H9 (cell line): Measurements from ENCODE around the gene PHACTR1. TPM values are rescaled to one million over a fixed set of nuclear protein-coding genes. Genes with fewer than 3 reads are reported as not detected.

ENCODE experiments used
- DNase-seq: peaks from one replicate; pipeline ENCODE4 v3.0.0-alpha.2; 2017
- H2AFZ ChIP-seq: one replicate; pipeline ENCODE4 v1.6.1; 2013; ENCODE audit warnings: mild to moderate bottlenecking, low read length, control low read depth, moderate library complexity
- H2AK5ac ChIP-seq: 2 replicates; pipeline ENCODE4 v1.6.1; 2013; ENCODE audit warnings: low read length, control low read depth, mixed read lengths; ENCODE audit not compliant: insufficient read length
- H2BK120ac ChIP-seq: one replicate; pipeline ENCODE4 v1.6.1; 2013; ENCODE audit warnings: low read depth, mild to moderate bottlenecking, low read length, control low read depth, inconsistent platforms; ENCODE audit not compliant: poor library complexity, severe bottlenecking
- H2BK12ac ChIP-seq: 2 replicates; pipeline ENCODE4 v1.6.1; 2013; ENCODE audit warnings: low read length, control low read depth, mixed read lengths, low read depth; ENCODE audit not compliant: insufficient read length
- H2BK15ac ChIP-seq: 2 replicates; pipeline ENCODE4 v1.6.1; 2013; ENCODE audit warnings: low read depth, low read length, control low read depth
- H2BK20ac ChIP-seq: one replicate; pipeline ENCODE4 v1.6.1; 2013; ENCODE audit warnings: low read depth, mild to moderate bottlenecking, low read length, control low read depth, inconsistent platforms; ENCODE audit not compliant: poor library complexity, severe bottlenecking
- H2BK5ac ChIP-seq: 2 replicates; pipeline ENCODE4 v1.6.1; 2013; ENCODE audit warnings: low read length, control low read depth, mixed read lengths; ENCODE audit not compliant: insufficient read length
- H3K14ac ChIP-seq: 2 replicates; pipeline ENCODE4 v1.6.1; 2013; ENCODE audit warnings: low read length, control low read depth; ENCODE audit not compliant: insufficient read depth
- H3K18ac ChIP-seq: 2 replicates; pipeline ENCODE4 v1.6.1; 2013; ENCODE audit warnings: low read depth, mild to moderate bottlenecking, mixed read lengths, low read length, control low read depth; ENCODE audit not compliant: insufficient read length
- H3K23ac ChIP-seq: 2 replicates; pipeline ENCODE4 v1.6.1; 2013; ENCODE audit warnings: low read length, control low read depth, mixed read lengths, low read depth; ENCODE audit not compliant: insufficient read length
- H3K23me2 ChIP-seq: 2 replicates; pipeline ENCODE4 v1.6.1; 2013; ENCODE audit warnings: low read depth, mild to moderate bottlenecking, mixed read lengths, low read length, control low read depth; ENCODE audit not compliant: insufficient read length, poor library complexity, severe bottlenecking
- H3K27ac ChIP-seq: 2 replicates; pipeline ENCODE4 v1.5.1; 2013; ENCODE audit warnings: low read length, control low read depth, mixed read lengths, low read depth; ENCODE audit not compliant: insufficient read length
- H3K27me3 ChIP-seq: 2 replicates; pipeline ENCODE4 v1.6.1; 2013; ENCODE audit warnings: low read length, control low read depth, inconsistent platforms; ENCODE audit not compliant: insufficient read depth
- H3K4ac ChIP-seq: 2 replicates; pipeline ENCODE4 v1.6.1; 2013; ENCODE audit warnings: low read depth, mild to moderate bottlenecking, control low read depth, inconsistent platforms, low read length, moderate library complexity
- H3K4me1 ChIP-seq: 2 replicates; pipeline ENCODE4 v1.6.1; 2013; ENCODE audit warnings: low read length, control low read depth, inconsistent platforms; ENCODE audit not compliant: insufficient read depth
- H3K4me2 ChIP-seq: 2 replicates; pipeline ENCODE4 v1.6.1; 2013; ENCODE audit warnings: low read length, control low read depth, mixed read lengths; ENCODE audit not compliant: insufficient read length, insufficient read depth
- H3K56ac ChIP-seq: 2 replicates; pipeline ENCODE4 v1.6.1; 2013; ENCODE audit warnings: low read depth, mild to moderate bottlenecking, mixed read lengths, low read length, control low read depth; ENCODE audit not compliant: insufficient read length
- H3K79me1 ChIP-seq: 2 replicates; pipeline ENCODE4 v1.6.1; 2013; ENCODE audit warnings: low read depth, mild to moderate bottlenecking, moderate library complexity, low read length, control low read depth, inconsistent platforms; ENCODE audit not compliant: insufficient read depth, poor library complexity, severe bottlenecking
- H3K79me2 ChIP-seq: 2 replicates; pipeline ENCODE4 v1.6.1; 2013; ENCODE audit warnings: low read length, control low read depth, inconsistent platforms; ENCODE audit not compliant: insufficient read depth
- H3K9ac ChIP-seq: 2 replicates; pipeline ENCODE4 v1.6.1; 2013; ENCODE audit warnings: low read length, control low read depth, mixed read lengths; ENCODE audit not compliant: insufficient read length; ENCODE audit errors: extremely low read depth
- H3K9me3 ChIP-seq: one replicate; pipeline ENCODE4 v1.6.1; 2013; ENCODE audit warnings: low read depth, low read length, inconsistent platforms; ENCODE audit not compliant: control insufficient read depth
- H3T11ph ChIP-seq: one replicate; pipeline ENCODE4 v1.6.1; 2013; ENCODE audit warnings: mild to moderate bottlenecking, low read length, control low read depth, inconsistent platforms
- H4K20me1 ChIP-seq: one replicate; pipeline ENCODE4 v1.6.1; 2013; ENCODE audit not compliant: control insufficient read depth, insufficient read length, insufficient read depth
- H4K5ac ChIP-seq: 2 replicates; pipeline ENCODE4 v1.6.1; 2013; ENCODE audit warnings: low read depth, mild to moderate bottlenecking, mixed read lengths, low read length, control low read depth; ENCODE audit not compliant: insufficient read length
- H4K8ac ChIP-seq: replicated peaks from 2 replicates; pipeline ENCODE4 v1.6.1; 2013; ENCODE audit warnings: low read length, control low read depth, mixed read lengths, low read depth; ENCODE audit not compliant: insufficient read length
- H4K91ac ChIP-seq: 2 replicates; pipeline ENCODE4 v1.6.1; 2013; ENCODE audit warnings: low read depth, mild to moderate bottlenecking, moderate library complexity, mixed read lengths, low read length, control low read depth; ENCODE audit not compliant: insufficient read length
- H3K27ac Mint-ChIP-seq, 3 experiments: 2 replicates in 2 of 3; 3 replicates in 1 of 3; pipeline ENCODE4 v1.8.0; 2020 to 2021; ENCODE audit warnings: mixed read lengths in 3 of 3, mild to moderate bottlenecking in 1 of 3, moderate library complexity in 1 of 3
- H3K27me3 Mint-ChIP-seq: 2 replicates; pipeline ENCODE4 v1.8.0; 2021; ENCODE audit warnings: low read depth, mild to moderate bottlenecking, moderate library complexity, mixed read lengths
- H3K36me3 Mint-ChIP-seq, 3 experiments: 2 replicates in 2 of 3; 3 replicates in 1 of 3; pipeline ENCODE4 v1.8.0; 2020 to 2021; ENCODE audit warnings: low read depth in 3 of 3, mixed read lengths in 3 of 3; ENCODE audit not compliant: insufficient read depth in 1 of 3
- H3K4me1 Mint-ChIP-seq, 2 experiments: 2 replicates each; pipeline ENCODE4 v1.8.0; 2020; ENCODE audit warnings: mixed read lengths in 2 of 2
- H3K4me3 Mint-ChIP-seq, 2 experiments: 2 replicates in 1 of 2; 3 replicates in 1 of 2; pipeline ENCODE4 v1.8.0; 2020 to 2021; ENCODE audit warnings: mild to moderate bottlenecking in 2 of 2, mixed read lengths in 2 of 2, moderate library complexity in 1 of 2
- H3K9me3 Mint-ChIP-seq, 2 experiments: 2 replicates in 1 of 2; 3 replicates in 1 of 2; pipeline ENCODE4 v1.8.0; 2020; ENCODE audit warnings: mild to moderate bottlenecking in 2 of 2, mixed read lengths in 2 of 2, moderate library complexity in 1 of 2
- WGBS: extraction: QIAGEN DNeasy Blood & Tissue Kit; methylation state at CpG from one replicate; pipeline ENCODE4 v1.1.7; 2013; ENCODE audit warnings: missing lambda C conversion rate, low lambda C conversion rate, mixed read lengths; ENCODE audit not compliant: insufficient read length; ENCODE audit errors: extremely low coverage; 5-methylcytosine and 5-hydroxymethylcytosine counted together
- total RNA-seq: library from RNA; stranded (reverse); gene quantifications from 2 replicates; pipeline ENCODE4 v1.2.1, GENCODE V29; 2021
- TF ChIP-seq, protein P1 (sequence below): fragments of 200-600 bp; sonication (generic); conservative IDR thresholded peaks from 3 replicates; pipeline ENCODE4 v1.8.0; 2021; ENCODE audit warnings: antibody characterized with exemption, mild to moderate bottlenecking

The PHACTR1 gene
- total RNA-seq, 1 experiment from 2014 or later, result 15.9 TPM

DNA sequence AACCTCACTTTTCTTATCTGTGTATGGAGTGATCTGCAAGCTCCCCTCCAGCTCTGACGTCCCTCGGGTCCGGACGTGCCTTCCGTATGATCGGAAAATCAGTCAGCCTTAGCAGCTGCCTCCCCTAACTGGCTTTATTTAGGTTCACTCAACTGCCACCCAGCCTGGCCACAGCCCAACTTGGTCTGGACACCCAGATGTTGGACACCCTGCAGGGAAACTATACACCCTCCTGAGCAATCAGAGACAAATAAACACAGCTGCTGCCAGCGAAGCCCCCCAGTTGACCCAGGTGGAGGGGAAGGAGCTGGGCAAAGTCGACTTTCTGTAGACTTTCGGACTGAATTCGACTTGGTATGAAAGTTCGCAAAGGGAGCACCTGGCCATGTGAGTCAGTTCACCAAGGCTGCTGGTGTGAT is 582.8 kb downstream of the PHACTR1 start:
- H3K27ac ChIP-seq, result no peak overlapping the region
- H2BK12ac ChIP-seq, result no peak overlapping the region
- TF ChIP-seq, protein P1, sequence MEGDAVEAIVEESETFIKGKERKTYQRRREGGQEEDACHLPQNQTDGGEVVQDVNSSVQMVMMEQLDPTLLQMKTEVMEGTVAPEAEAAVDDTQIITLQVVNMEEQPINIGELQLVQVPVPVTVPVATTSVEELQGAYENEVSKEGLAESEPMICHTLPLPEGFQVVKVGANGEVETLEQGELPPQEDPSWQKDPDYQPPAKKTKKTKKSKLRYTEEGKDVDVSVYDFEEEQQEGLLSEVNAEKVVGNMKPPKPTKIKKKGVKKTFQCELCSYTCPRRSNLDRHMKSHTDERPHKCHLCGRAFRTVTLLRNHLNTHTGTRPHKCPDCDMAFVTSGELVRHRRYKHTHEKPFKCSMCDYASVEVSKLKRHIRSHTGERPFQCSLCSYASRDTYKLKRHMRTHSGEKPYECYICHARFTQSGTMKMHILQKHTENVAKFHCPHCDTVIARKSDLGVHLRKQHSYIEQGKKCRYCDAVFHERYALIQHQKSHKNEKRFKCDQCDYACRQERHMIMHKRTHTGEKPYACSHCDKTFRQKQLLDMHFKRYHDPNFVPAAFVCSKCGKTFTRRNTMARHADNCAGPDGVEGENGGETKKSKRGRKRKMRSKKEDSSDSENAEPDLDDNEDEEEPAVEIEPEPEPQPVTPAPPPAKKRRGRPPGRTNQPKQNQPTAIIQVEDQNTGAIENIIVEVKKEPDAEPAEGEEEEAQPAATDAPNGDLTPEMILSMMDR, result no peak
- H3K9me3 ChIP-seq, result no peaks in the 10 kb centered on the region
- no peaks in the 10 kb centered on the region for H3K79me2 ChIP-seq
- no peak overlapping the region for H3T11ph ChIP-seq
- no peaks in the 10 kb centered on the region for H3K23me2 ChIP-seq
- H2BK20ac ChIP-seq, result no peak overlapping the region
- Mint-ChIP-seq H3K27ac (peak overlapping the region in 1 of 3 experiments; percentile 61; a peak in 2 of 7 replicates), H3K27me3 (no peaks in the 10 kb centered on the region), H3K4me3 (no peak overlapping the region), H3K36me3 (peaks cover 21 to 54% (median 53%) of the 10 kb centered on the region in 3 experiments; a peak in 6 of 7 replicates), H3K9me3 (no peaks in the 10 kb centered on the region), H3K4me1 (peaks cover 0 to 3% of the 10 kb centered on the region in 2 experiments; a peak in 1 of 4 replicates)
- H2BK120ac ChIP-seq, result no peak overlapping the region
- DNase-seq, result no peak
- no peak overlapping the region for H2AFZ ChIP-seq
- no peaks in the 10 kb centered on the region for H3K4me1 ChIP-seq
- H4K8ac ChIP-seq, result no peak overlapping the region
- no peak overlapping the region for H3K14ac ChIP-seq
- WGBS, result no CpG with 5 or more reads among the region's 11 CpGs
- no peak overlapping the region for H4K5ac ChIP-seq
- no peak overlapping the region for H3K4ac ChIP-seq
- H4K20me1 ChIP-seq, result no peaks in the 10 kb centered on the region
- H2AK5ac ChIP-seq, result no peak overlapping the region
- H3K23ac ChIP-seq, result no peak overlapping the region
- no peak overlapping the region for H2BK5ac ChIP-seq
- no peak overlapping the region for H2BK15ac ChIP-seq
- no peaks in the 10 kb centered on the region for H3K27me3 ChIP-seq
- no peak overlapping the region for H4K91ac ChIP-seq
- no peaks in the 10 kb centered on the region for H3K79me1 ChIP-seq
- no peak overlapping the region for H3K56ac ChIP-seq
- H3K4me2 ChIP-seq, result no peak overlapping the region
- no peak overlapping the region for H3K18ac ChIP-seq
- H3K9ac ChIP-seq, result no peak overlapping the region
